ENCODE data around the gene TANK. TPM values are rescaled to one million over a fixed set of nuclear protein-coding genes. Genes with fewer than 3 reads are reported as not detected.

The TANK gene
- total and polyA plus RNA-seq, 2 of the 8 experiments (the other 6 are each of a cell fraction or from before 2014, with no cell fraction given), result 7.0 to 26.1 TPM

DNA sequence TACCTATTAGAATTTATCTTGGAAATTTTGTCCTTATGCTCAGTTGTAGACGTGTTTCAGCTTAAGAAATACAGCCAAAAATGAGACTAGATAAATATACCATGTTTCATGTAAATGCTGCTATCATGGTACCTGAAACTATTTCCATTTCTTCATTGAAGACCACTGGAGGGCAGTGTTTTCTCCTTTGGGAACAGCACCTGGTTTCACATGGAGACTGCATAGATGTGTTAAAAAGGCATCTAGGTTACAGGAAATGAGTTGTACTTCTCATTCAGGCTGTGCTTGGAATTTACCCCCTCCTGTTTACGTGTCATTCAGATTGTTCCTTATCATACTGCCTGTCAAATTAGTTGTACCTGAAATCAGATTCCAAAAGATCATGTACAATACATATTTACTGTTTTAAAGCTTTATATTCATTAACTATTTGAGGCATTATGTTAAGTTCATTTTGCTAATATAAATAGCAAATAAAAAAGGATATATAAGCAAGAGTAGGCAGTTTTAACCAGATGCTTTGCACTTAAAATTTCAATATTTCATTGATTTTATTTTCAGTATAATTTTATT is 90.7 kb downstream of the TANK start (continued):
- peak; percentile 68 to 69 for TF ChIP-seq RAD21 (IDR thresholded peaks at IDR 0.05 in 1 of 2, conservative IDR thresholded peaks at IDR 0.05 in 1 of 2; ENCODE audit: low read depth in 2 of 2, low read length in 2 of 2)
- peak; percentile 93 for TF ChIP-seq TEAD4 (IDR thresholded peaks at IDR 0.05; ENCODE audit: low read depth, low read length)

All from H1 (cell line).